H1 (cell line): Measurements from ENCODE around the gene BNC1. TPM values are rescaled to one million over a fixed set of nuclear protein-coding genes. Genes with fewer than 3 reads are reported as not detected.

Experiments
- CHD1 ChIP-seq: IDR thresholded peaks from 2 replicates; pipeline ENCODE4 v1.6.1; 2012; ENCODE audit warnings: low read depth, low read length, improper control_type of control experiment
- EP300 ChIP-seq, 2 experiments: IDR thresholded peaks; 1 replicate in 1 of 2; 2 replicates in 1 of 2; pipeline ENCODE4 v1.6.1; 2011 to 2012; ENCODE audit warnings: low read depth in 2 of 2, low read length in 2 of 2, mild to moderate bottlenecking in 2 of 2, borderline replicate concordance in 1 of 2, inconsistent platforms in 1 of 2, moderate library complexity in 1 of 2
- RNF2 ChIP-seq: fragments of 200-900, 300-1000 bp; sonication (generic); IDR thresholded peaks from 2 replicates; pipeline ENCODE4 v1.7.1; 2016; ENCODE audit warnings: borderline replicate concordance, low read depth, mild to moderate bottlenecking, antibody characterized with exemption, low read length; ENCODE audit not compliant: poor library complexity, severe bottlenecking; ENCODE audit errors: missing control alignments
- TBP ChIP-seq: IDR thresholded peaks from 2 replicates; pipeline ENCODE4 v1.6.1; 2011; ENCODE audit warnings: low read depth, low read length, improper control_type of control experiment
- TCF12 ChIP-seq: IDR thresholded peaks from 2 replicates; pipeline ENCODE4 v1.6.1; 2011; ENCODE audit warnings: low read depth, mild to moderate bottlenecking, low read length
- polyA plus RNA-seq, 7 experiments: library from polyadenylated mRNA; depleted of rRNA in 3 of 7; stranded (reverse) in 5 of 7; unstranded in 2 of 7; fragments of >200 nt in 5 of 7; fragments of 200-250 nt in 2 of 7; gene quantifications; 1 replicate in 5 of 7; 2 replicates in 1 of 7; 4 replicates in 1 of 7; pipeline versions ENCODE4 v1.2.1 to v1.2.3, GENCODE V29; 2011 to 2013; ENCODE audit warnings: missing spikeins in 2 of 7, mixed read lengths in 2 of 7
- total RNA-seq: library from RNA; stranded (reverse); fragmentation: NEBNext Ultra II Directional; extraction: Animal tissue kit (Norgen Biotek cat#: 25700); gene quantifications from 2 replicates; pipeline ENCODE4 v1.2.1, GENCODE V29; 2021
- TF ChIP-seq, protein P1 (sequence below): IDR thresholded peaks from 2 replicates; pipeline ENCODE4 v1.6.1; 2011; ENCODE audit warnings: low read length, improper control_type of control experiment

Gene BNC1
- total and polyA plus RNA-seq, 2 of the 8 experiments (the other 6 are each of a cell fraction or from before 2014, with no cell fraction given): 0.99 to 2.1 TPM

GRCh38 chr15:83299462-83299861 is 15.0 kb upstream of the BNC1 start (continued):
- TF ChIP-seq, protein P1, sequence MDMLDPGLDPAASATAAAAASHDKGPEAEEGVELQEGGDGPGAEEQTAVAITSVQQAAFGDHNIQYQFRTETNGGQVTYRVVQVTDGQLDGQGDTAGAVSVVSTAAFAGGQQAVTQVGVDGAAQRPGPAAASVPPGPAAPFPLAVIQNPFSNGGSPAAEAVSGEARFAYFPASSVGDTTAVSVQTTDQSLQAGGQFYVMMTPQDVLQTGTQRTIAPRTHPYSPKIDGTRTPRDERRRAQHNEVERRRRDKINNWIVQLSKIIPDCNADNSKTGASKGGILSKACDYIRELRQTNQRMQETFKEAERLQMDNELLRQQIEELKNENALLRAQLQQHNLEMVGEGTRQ: no peak
- TF ChIP-seq TCF12 (no peak), RNF2 (no peak), TBP (no peak), EP300 (IDR thresholded peaks at IDR 0.05; ENCODE audit: borderline replicate concordance in 1 of 2, low read depth in 2 of 2, low read length in 2 of 2) (no peak), CHD1 (no peak)
- TF ChIP-seq, all 59 proteins: peak for 0
